ENCODE data around the gene NIM1K. TPM values are rescaled to one million over a fixed set of nuclear protein-coding genes. Genes with fewer than 3 reads are reported as not detected.

The NIM1K gene
- total RNA-seq, 1 donor from 2014 or later, result 0.54 TPM

GRCh38 chr5:43209833-43210232 is 17.8 kb downstream of the NIM1K start:
- TF ChIP-seq CTCF (IDR thresholded peaks at IDR 0.05; ENCODE audit: insufficient read depth, low read depth, low read length) (no peak), EZH2 (IDR thresholded peaks at IDR 0.05; ENCODE audit: insufficient read depth, low read length) (no peak)
- no peaks in the 10 kb centered on the region for H3K36me3 ChIP-seq (ENCODE audit: insufficient read depth, low read length)
- H3K9ac ChIP-seq (ENCODE audit: low read length), result no peak overlapping the region
- no peak overlapping the region for H2AFZ ChIP-seq (ENCODE audit: low read depth, low read length)
- Mint-ChIP-seq H3K4me3 (ENCODE audit: unreplicated experiment) (no peak overlapping the region), H3K4me1 (ENCODE audit: low read depth, unreplicated experiment) (peaks cover 12% of the 10 kb centered on the region), H3K27ac (ENCODE audit: unreplicated experiment) (no peak overlapping the region), H3K36me3 (ENCODE audit: low read depth, unreplicated experiment) (no peaks in the 10 kb centered on the region), H3K9me3 (ENCODE audit: unreplicated experiment) (no peaks in the 10 kb centered on the region), H3K27me3 (ENCODE audit: low read depth, unreplicated experiment) (peaks cover 4% of the 10 kb centered on the region)
- no peaks in the 10 kb centered on the region for H4K20me1 ChIP-seq (ENCODE audit: insufficient read depth, low read length)
- H3K27ac ChIP-seq (ENCODE audit: low read depth, low read length), result no peak overlapping the region
- no peak for FAIRE-seq
- no peak for DNase-seq (ENCODE audit: low read depth)
- H3K4me2 ChIP-seq (ENCODE audit: low read length), result no peak overlapping the region
- no peak overlapping the region for H3K4me3 ChIP-seq (ENCODE audit: insufficient read depth, low read depth, low read length)
- H3K27me3 ChIP-seq (ENCODE audit: insufficient read depth, low read length), result no peaks in the 10 kb centered on the region
- H3K9me3 ChIP-seq (ENCODE audit: insufficient read depth, low read depth, low read length), result no peaks in the 10 kb centered on the region
- H3K4me1 ChIP-seq (ENCODE audit: insufficient read depth, low read length), result peaks cover 5% of the 10 kb centered on the region
- H3K79me2 ChIP-seq (ENCODE audit: insufficient read depth, low read length), result no peaks in the 10 kb centered on the region

GRCh38 chr5:43210570-43210969 is 18.5 kb downstream of the NIM1K start:
- peaks cover 12% of the 10 kb centered on the region for H3K4me1 Mint-ChIP-seq (ENCODE audit: low read depth, unreplicated experiment)
- H3K36me3 Mint-ChIP-seq (ENCODE audit: low read depth, unreplicated experiment), result no peaks in the 10 kb centered on the region
- peaks cover 4% of the 10 kb centered on the region for H3K27me3 Mint-ChIP-seq (ENCODE audit: low read depth, unreplicated experiment)
- Histone ChIP-seq H3K9me3 (ENCODE audit: insufficient read depth, low read depth, low read length) (no peaks in the 10 kb centered on the region), H3K4me1 (ENCODE audit: insufficient read depth, low read length) (peaks cover 5% of the 10 kb centered on the region), H3K27ac (ENCODE audit: low read depth, low read length) (no peak overlapping the region), H3K36me3 (ENCODE audit: insufficient read depth, low read length) (no peaks in the 10 kb centered on the region), H3K4me2 (ENCODE audit: low read length) (no peak overlapping the region), H3K79me2 (ENCODE audit: insufficient read depth, low read length) (no peaks in the 10 kb centered on the region), H2AFZ (ENCODE audit: low read depth, low read length) (no peak overlapping the region), H4K20me1 (ENCODE audit: insufficient read depth, low read length) (no peaks in the 10 kb centered on the region), H3K27me3 (ENCODE audit: insufficient read depth, low read length) (no peaks in the 10 kb centered on the region), H3K9ac (ENCODE audit: low read length) (no peak overlapping the region), H3K4me3 (ENCODE audit: insufficient read depth, low read depth, low read length) (no peak overlapping the region)
- H3K4me3 Mint-ChIP-seq (ENCODE audit: unreplicated experiment), result no peak overlapping the region
- DNase-seq (ENCODE audit: low read depth) (no peak), FAIRE-seq (no peak)
- H3K27ac Mint-ChIP-seq (ENCODE audit: unreplicated experiment), result no peak overlapping the region
- TF ChIP-seq CTCF (IDR thresholded peaks at IDR 0.05; ENCODE audit: insufficient read depth, low read depth, low read length) (no peak), EZH2 (IDR thresholded peaks at IDR 0.05; ENCODE audit: insufficient read depth, low read length) (no peak)
- H3K9me3 Mint-ChIP-seq (ENCODE audit: unreplicated experiment), result no peaks in the 10 kb centered on the region

GRCh38 chr5:43213951-43214350 is 21.9 kb downstream of the NIM1K start:
- Mint-ChIP-seq H3K36me3 (ENCODE audit: low read depth, unreplicated experiment) (no peaks in the 10 kb centered on the region), H3K27me3 (ENCODE audit: low read depth, unreplicated experiment) (peaks cover 4% of the 10 kb centered on the region), H3K4me1 (ENCODE audit: low read depth, unreplicated experiment) (no peaks in the 10 kb centered on the region), H3K4me3 (ENCODE audit: unreplicated experiment) (no peak overlapping the region), H3K27ac (ENCODE audit: unreplicated experiment) (no peak overlapping the region), H3K9me3 (ENCODE audit: unreplicated experiment) (peaks cover 2% of the 10 kb centered on the region)
- DNase-seq (ENCODE audit: low read depth) (no peak), FAIRE-seq (no peak)
- H3K4me1 ChIP-seq (ENCODE audit: insufficient read depth, low read length), result no peaks in the 10 kb centered on the region
- H3K27ac ChIP-seq (ENCODE audit: low read depth, low read length), result no peak overlapping the region
- H3K9me3 ChIP-seq (ENCODE audit: insufficient read depth, low read depth, low read length), result no peaks in the 10 kb centered on the region
- no peaks in the 10 kb centered on the region for H3K36me3 ChIP-seq (ENCODE audit: insufficient read depth, low read length)
- H3K27me3 ChIP-seq (ENCODE audit: insufficient read depth, low read length), result no peaks in the 10 kb centered on the region
- no peak overlapping the region for H3K4me2 ChIP-seq (ENCODE audit: low read length)
- H3K4me3 ChIP-seq (ENCODE audit: insufficient read depth, low read depth, low read length), result no peak overlapping the region
- no peak overlapping the region for H2AFZ ChIP-seq (ENCODE audit: low read depth, low read length)
- H3K79me2 ChIP-seq (ENCODE audit: insufficient read depth, low read length), result no peaks in the 10 kb centered on the region
- no peaks in the 10 kb centered on the region for H4K20me1 ChIP-seq (ENCODE audit: insufficient read depth, low read length)
- H3K9ac ChIP-seq (ENCODE audit: low read length), result no peak overlapping the region
- TF ChIP-seq EZH2 (IDR thresholded peaks at IDR 0.05; ENCODE audit: insufficient read depth, low read length), result no peak
- no peak for TF ChIP-seq CTCF (IDR thresholded peaks at IDR 0.05; ENCODE audit: insufficient read depth, low read depth, low read length)

Data from astrocyte (in vitro differentiated cells and primary cell).